WTC11 (cell line): ENCODE measurements around the gene ADAM8. TPM values are rescaled to one million over a fixed set of nuclear protein-coding genes. Genes with fewer than 3 reads are reported as not detected.

Source experiments
- ATAC-seq: fragments of 200-7000 bp; cut with Tn5 transposase; 2 replicates; pipeline ENCODE4 v1.10.0; 2021; ENCODE audit warnings: mild to moderate bottlenecking, moderate library complexity
- CTCF ChIA-PET: fragments of 300-600 bp; sonication (Branson Sonifier 250); formaldehyde crosslinking; loops from one replicate; lab custom pipeline; 2021; ENCODE audit warnings: antibody characterized with exemption; lab: Charles Lee
- POLR2A ChIA-PET: fragments of 350-600 bp; sonication (Branson Sonifier 250); formaldehyde crosslinking; loops from one replicate; lab custom pipeline; 2021; ENCODE audit warnings: antibody characterized with exemption; lab: Charles Lee
- DNase-seq: peaks from one replicate; pipeline ENCODE4 v3.0.0; 2021; ENCODE audit warnings: low spot score
- H3K27ac Mint-ChIP-seq: 2 replicates; pipeline ENCODE4 v1.8.0; 2021; ENCODE audit warnings: mixed read lengths
- H3K27me3 Mint-ChIP-seq: 2 replicates; pipeline ENCODE4 v1.8.0; 2021; ENCODE audit warnings: low read depth, mild to moderate bottlenecking, moderate library complexity, mixed read lengths
- H3K36me3 Mint-ChIP-seq: 2 replicates; pipeline ENCODE4 v1.8.0; 2021; ENCODE audit warnings: mixed read lengths
- H3K4me1 Mint-ChIP-seq: 2 replicates; pipeline ENCODE4 v1.8.0; 2022; ENCODE audit warnings: mixed read lengths
- H3K4me3 Mint-ChIP-seq: 2 replicates; pipeline ENCODE4 v1.8.0; 2021; ENCODE audit warnings: mild to moderate bottlenecking, moderate library complexity, mixed read lengths
- H3K9me3 Mint-ChIP-seq: 2 replicates; pipeline ENCODE4 v1.8.0; 2021; ENCODE audit warnings: mixed read lengths
- AR ChIP-seq: fragments of 250-450 bp; sonication (Bioruptor Pico); IDR thresholded peaks from 2 replicates; pipeline ENCODE4 v1.9.0; 2021; ENCODE audit warnings: mild to moderate bottlenecking
- ARID4B ChIP-seq: sonication (generic); formaldehyde crosslinking; IDR thresholded peaks from 2 replicates; pipeline ENCODE4 v1.8.0; 2023; ENCODE audit warnings: missing genetic modification reagents, mild to moderate bottlenecking, borderline replicate concordance
- ATF3 ChIP-seq: sonication (generic); formaldehyde crosslinking; conservative IDR thresholded peaks from 2 replicates; pipeline ENCODE4 v1.8.1; 2022; ENCODE audit warnings: mild to moderate bottlenecking, missing genetic modification reagents
- ESRRA ChIP-seq: sonication (generic); formaldehyde crosslinking; IDR thresholded peaks from 2 replicates; pipeline ENCODE4 v1.8.1; 2022; ENCODE audit warnings: mild to moderate bottlenecking, missing genetic modification reagents, borderline replicate concordance
- FOXK1 ChIP-seq: sonication (generic); formaldehyde crosslinking; IDR thresholded peaks from 2 replicates; pipeline ENCODE4 v1.8.0; 2022; ENCODE audit warnings: mild to moderate bottlenecking, moderate library complexity, missing genetic modification reagents
- FOXP1 ChIP-seq: sonication (generic); formaldehyde crosslinking; IDR thresholded peaks from 2 replicates; pipeline ENCODE4 v1.8.0; 2022; ENCODE audit warnings: missing genetic modification reagents, mild to moderate bottlenecking, moderate library complexity, borderline replicate concordance
- FOXP4 ChIP-seq: sonication (generic); formaldehyde crosslinking; IDR thresholded peaks from 2 replicates; pipeline ENCODE4 v1.8.0; 2022; ENCODE audit warnings: mild to moderate bottlenecking, missing genetic modification reagents
- KAT7 ChIP-seq: sonication (generic); formaldehyde crosslinking; IDR thresholded peaks from 2 replicates; pipeline ENCODE4 v1.8.1; 2023; ENCODE audit warnings: missing genetic modification reagents, mild to moderate bottlenecking, borderline replicate concordance
- MAX ChIP-seq: sonication (generic); formaldehyde crosslinking; IDR thresholded peaks from 2 replicates; pipeline ENCODE4 v1.8.0; 2022; ENCODE audit warnings: mild to moderate bottlenecking, missing genetic modification reagents
- NR3C1 ChIP-seq: sonication (generic); formaldehyde crosslinking; conservative IDR thresholded peaks from 2 replicates; pipeline ENCODE4 v1.8.1; 2023; ENCODE audit warnings: low read depth, mild to moderate bottlenecking, missing genetic modification reagents
- PRDM15 ChIP-seq: sonication (generic); formaldehyde crosslinking; IDR thresholded peaks from 2 replicates; pipeline ENCODE4 v1.8.0; 2022; ENCODE audit warnings: missing genetic modification reagents
- RORB ChIP-seq: fragments of 250-450 bp; sonication (Bioruptor Pico); IDR thresholded peaks from 2 replicates; pipeline ENCODE4 v1.9.0; 2021; ENCODE audit warnings: mild to moderate bottlenecking
- TCF7 ChIP-seq: sonication (generic); formaldehyde crosslinking; IDR thresholded peaks from 2 replicates; pipeline ENCODE4 v1.8.0; 2022; ENCODE audit warnings: mild to moderate bottlenecking, low read depth, missing genetic modification reagents, moderate library complexity
- ZNF121 ChIP-seq: sonication (generic); formaldehyde crosslinking; IDR thresholded peaks from 2 replicates; pipeline ENCODE4 v1.8.0; 2023; ENCODE audit warnings: missing genetic modification reagents
- ZNF232 ChIP-seq: sonication (generic); formaldehyde crosslinking; IDR thresholded peaks from 2 replicates; pipeline ENCODE4 v1.8.0; 2022; ENCODE audit warnings: mild to moderate bottlenecking, missing genetic modification reagents
- ZNF281 ChIP-seq: sonication (generic); formaldehyde crosslinking; IDR thresholded peaks from 2 replicates; pipeline ENCODE4 v1.8.0; 2023; ENCODE audit warnings: mild to moderate bottlenecking, missing genetic modification reagents
- total RNA-seq: library from RNA; stranded (reverse); gene quantifications from 3 replicates; pipeline ENCODE4 v1.2.3, GENCODE V29; 2021

ADAM8 gene
- total RNA-seq, 1 experiment from 2014 or later = 7.2 TPM

- TF ChIP-seq ZNF232 = no peak
- TF ChIP-seq NR3C1 = no peak
- no peak for TF ChIP-seq FOXK1
- 0 out of 2 replicates have a peak, but pooled peaks have one; percentile 41 for TF ChIP-seq KAT7
- peak; percentile 55; the same call in 1 of the 2 replicates for TF ChIP-seq MAX (CRISPR knock-in tag)
These were observed 44.6 kb downstream of the ADAM8 start (continued) for GRCh38 chr10:133231946-133232574.

GRCh38 chr10:133231244-133231945 lies 45.3 kb downstream of the ADAM8 start:
- H3K4me1 Mint-ChIP-seq = peaks cover 44% of the 10 kb centered on the region
- POLR2A ChIA-PET = no interaction called here
- H3K27me3 Mint-ChIP-seq = peaks cover 63% of the 10 kb centered on the region
- peak overlapping the region; percentile 80 for H3K4me3 Mint-ChIP-seq
- H3K36me3 Mint-ChIP-seq = peaks cover 4% of the 10 kb centered on the region
- DNase-seq (no peak), ATAC-seq (no peak)
- H3K9me3 Mint-ChIP-seq = no peaks in the 10 kb centered on the region
- CTCF ChIA-PET = interaction anchor here (0.6 to 1.6 kb wide), 2 partner anchors 15 to 88 kb away, joined by 3 to 5 read pairs; no protein-coding TSS in a partner anchor
- peak overlapping the region; percentile 86 for H3K27ac Mint-ChIP-seq
- TF ChIP-seq ZNF281 (peak; percentile 21; the same call in 1 of the 2 replicates), PRDM15 (CRISPR knock-in tag) (peak; percentile 20; the same call in 1 of the 2 replicates), ESRRA (CRISPR knock-in tag) (peak; percentile 67; the same call in 1 of the 2 replicates), TCF7 (CRISPR knock-in tag) (0 out of 2 replicates have a peak, but pooled peaks have one; percentile 42), ATF3 (no peak), AR (CRISPR knock-in tag) (no peak), ARID4B (peak; percentile 62; the same call in 1 of the 2 replicates), ZNF121 (CRISPR knock-in tag) (no peak), FOXP1 (0 out of 2 replicates have a peak, but pooled peaks have one; percentile 30), FOXP4 (CRISPR knock-in tag) (peak; percentile 82; the same call in 1 of the 2 replicates), RORB (CRISPR knock-in tag) (no peak)
